ENCODE results near the gene PHLDA2.

GRCh38 chr11:2976294-2977063 lies 47.3 kb upstream of the PHLDA2 start:
- TF ChIP-seq CTCF (conservative IDR thresholded peaks at IDR 0.05; ENCODE audit: low read depth, low read length) (no peak), EZH2 (IDR thresholded peaks at IDR 0.05; ENCODE audit: borderline replicate concordance, low read depth, low read length, poor library complexity, severe bottlenecking) (no peak)

All from A673 (cell line).